Fibroblast of villous mesenchyme (primary cell): ENCODE measurements around the gene RFX6. TPM values are rescaled to one million over a fixed set of nuclear protein-coding genes. Genes with fewer than 3 reads are reported as not detected.

Source experiments
- DNase-seq: peaks from one replicate; pipeline ENCODE4 v3.0.0-alpha.2; 2010; ENCODE audit warnings: low read depth
- H3K4me3 ChIP-seq: 2 replicates; pipeline ENCODE4 v1.5.1; 2011; ENCODE audit warnings: low read depth, mild to moderate bottlenecking, low read length
- total RNA-seq: library from RNA; depleted of rRNA; stranded (reverse); fragments of >200 nt; gene quantifications from 2 replicates; pipeline ENCODE4 v1.2.3, GENCODE V29; 2012
- TF ChIP-seq, protein P1 (sequence below): IDR thresholded peaks from 2 replicates; pipeline ENCODE4 v1.5.1; 2012; ENCODE audit warnings: low read depth, mild to moderate bottlenecking, low read length; ENCODE audit not compliant: insufficient read depth

The RFX6 gene
- total RNA-seq, 1 donor: not detected

DNA sequence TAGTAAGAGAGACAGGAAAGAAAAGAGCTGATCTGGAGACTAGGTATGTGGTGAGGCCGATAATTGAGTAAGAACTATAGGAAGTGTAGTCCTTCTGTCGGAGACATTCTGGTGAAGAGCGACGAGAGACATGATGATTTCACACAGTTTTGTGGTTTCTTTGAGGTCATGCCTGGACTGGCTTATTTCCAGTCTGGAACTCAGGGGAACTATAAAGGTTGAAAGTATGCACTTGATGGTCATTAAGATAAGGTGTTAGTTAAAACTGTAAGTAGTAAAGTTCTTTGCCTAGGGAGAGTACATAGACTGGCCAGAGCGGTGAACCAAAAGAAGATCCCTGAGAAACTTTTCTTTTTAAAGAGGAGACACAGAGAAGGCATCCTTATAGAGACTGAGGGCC lies 68.8 kb downstream of the RFX6 start:
- TF ChIP-seq, protein P1, sequence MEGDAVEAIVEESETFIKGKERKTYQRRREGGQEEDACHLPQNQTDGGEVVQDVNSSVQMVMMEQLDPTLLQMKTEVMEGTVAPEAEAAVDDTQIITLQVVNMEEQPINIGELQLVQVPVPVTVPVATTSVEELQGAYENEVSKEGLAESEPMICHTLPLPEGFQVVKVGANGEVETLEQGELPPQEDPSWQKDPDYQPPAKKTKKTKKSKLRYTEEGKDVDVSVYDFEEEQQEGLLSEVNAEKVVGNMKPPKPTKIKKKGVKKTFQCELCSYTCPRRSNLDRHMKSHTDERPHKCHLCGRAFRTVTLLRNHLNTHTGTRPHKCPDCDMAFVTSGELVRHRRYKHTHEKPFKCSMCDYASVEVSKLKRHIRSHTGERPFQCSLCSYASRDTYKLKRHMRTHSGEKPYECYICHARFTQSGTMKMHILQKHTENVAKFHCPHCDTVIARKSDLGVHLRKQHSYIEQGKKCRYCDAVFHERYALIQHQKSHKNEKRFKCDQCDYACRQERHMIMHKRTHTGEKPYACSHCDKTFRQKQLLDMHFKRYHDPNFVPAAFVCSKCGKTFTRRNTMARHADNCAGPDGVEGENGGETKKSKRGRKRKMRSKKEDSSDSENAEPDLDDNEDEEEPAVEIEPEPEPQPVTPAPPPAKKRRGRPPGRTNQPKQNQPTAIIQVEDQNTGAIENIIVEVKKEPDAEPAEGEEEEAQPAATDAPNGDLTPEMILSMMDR: no peak
- peak; percentile 31 for DNase-seq
- no peak overlapping the region for H3K4me3 ChIP-seq

DNA sequence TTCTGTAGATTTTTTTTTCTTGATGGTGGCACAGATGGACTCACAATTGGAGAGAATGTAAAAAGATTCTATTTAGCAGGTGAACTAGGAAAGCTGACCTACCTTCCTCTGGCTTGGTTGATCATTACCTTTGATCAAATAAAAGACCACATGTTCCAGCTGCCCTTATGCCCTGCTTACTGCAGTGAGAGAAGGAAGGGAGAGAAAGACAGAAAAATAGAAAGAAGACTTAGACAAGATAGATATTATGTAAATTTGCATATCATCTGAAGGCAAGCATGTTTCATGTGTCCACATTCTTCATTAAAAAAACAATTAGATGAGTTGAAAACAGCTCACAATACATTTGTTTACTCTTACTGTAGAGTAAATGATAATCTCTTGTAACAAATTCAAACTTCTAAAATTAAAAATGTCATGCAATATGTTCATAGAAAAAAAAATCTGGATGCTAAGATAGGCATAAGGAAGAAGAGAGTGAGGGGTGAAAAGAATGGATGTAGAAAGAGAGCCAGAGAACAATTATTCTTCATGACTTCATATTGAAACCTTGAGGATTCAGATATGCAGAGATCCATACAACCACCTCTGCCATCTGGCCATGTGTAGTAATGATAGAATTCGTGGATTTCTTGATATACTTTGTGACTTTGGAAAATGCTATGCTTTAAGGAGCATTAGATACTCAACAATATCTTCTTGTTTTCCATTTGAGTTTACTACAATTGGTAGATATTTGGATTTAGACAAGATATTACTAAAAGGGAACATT lies 71.7 kb downstream of the RFX6 start:
- DNase-seq: no peak
- TF ChIP-seq, protein P1: no peak
- H3K4me3 ChIP-seq: no peak overlapping the region

DNA sequence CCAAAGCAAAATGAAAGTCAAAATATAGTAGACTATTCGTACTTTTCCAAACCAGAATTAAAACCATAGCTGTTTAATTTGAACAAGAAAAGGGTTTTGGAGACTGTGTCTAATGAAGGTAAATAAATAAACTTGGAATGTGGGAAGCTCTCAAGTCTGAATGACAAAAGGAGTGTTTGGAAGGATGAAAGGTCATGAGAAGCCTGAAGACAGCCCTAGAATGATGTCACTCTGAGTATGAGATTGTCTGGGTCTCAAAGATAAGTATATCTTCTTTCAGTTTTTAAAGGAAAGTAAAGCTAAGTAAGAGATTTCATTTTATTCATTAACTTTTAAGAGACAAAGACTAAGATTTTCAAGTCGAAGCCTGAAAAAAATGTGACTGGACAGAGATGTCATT lies 72.9 kb downstream of the RFX6 start:
- TF ChIP-seq, protein P1: no peak
- no peak overlapping the region for H3K4me3 ChIP-seq
- no peak for DNase-seq

DNA sequence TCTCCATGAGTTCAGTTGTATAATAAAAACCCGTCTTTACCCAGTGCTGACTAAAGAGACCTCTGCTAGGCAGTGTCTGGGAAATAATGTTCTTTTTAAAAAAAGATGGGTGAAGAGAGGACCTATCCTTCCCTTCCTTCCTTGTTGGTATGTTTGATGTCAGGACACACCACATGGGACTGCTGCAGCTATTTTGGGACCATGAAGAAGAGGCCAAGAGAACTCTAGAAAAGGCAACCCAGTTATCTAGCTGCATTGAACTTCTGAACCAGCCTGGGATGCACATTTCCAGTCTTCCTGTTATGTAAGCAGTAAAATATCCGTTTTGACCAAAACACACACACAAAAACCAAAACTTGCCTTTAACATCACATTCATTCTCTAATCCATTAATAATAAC lies 77.3 kb downstream of the RFX6 start:
- no peak overlapping the region for H3K4me3 ChIP-seq
- DNase-seq: no peak
- TF ChIP-seq, protein P1: no peak

DNA sequence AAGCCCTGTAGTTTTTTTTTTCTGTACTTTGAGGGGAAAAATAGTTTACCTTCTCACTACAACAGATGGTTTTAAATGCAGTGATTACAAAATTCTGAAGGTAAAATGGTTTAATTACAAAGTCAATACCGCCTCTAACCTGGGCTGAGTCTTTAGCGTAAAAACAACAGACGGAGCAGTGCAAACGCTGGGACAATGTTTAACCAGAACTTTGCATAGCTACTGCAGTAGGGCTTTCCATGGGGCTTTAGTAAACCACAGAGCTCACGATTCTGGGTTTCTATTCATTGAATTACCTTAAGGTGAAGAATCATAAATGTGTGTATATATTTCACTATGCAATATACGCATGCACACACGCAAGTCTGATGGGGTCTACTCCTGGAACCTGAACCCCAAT lies 77.9 kb downstream of the RFX6 start:
- TF ChIP-seq, protein P1: no peak
- DNase-seq: no peak
- no peak overlapping the region for H3K4me3 ChIP-seq

DNA sequence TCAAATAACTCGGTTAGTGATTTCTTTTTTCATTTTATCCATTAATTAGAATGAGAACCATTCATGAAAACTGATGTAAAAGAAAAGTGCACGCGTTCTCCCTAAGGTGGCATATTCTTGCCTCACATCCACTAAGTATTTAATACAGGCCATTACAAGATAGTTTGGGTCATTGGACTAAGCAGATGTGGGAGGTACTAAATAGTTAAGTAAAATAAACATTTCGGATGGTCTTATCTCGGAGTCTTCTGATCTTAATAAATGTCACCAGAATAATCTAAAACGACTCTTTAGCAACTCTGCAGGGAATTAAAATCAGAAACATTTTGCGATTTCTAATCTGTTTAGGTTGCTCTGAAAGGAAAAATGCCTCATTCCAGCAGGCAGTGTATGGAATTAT lies 78.7 kb downstream of the RFX6 start:
- no peak overlapping the region for H3K4me3 ChIP-seq
- no peak for DNase-seq
- TF ChIP-seq, protein P1: no peak

DNA sequence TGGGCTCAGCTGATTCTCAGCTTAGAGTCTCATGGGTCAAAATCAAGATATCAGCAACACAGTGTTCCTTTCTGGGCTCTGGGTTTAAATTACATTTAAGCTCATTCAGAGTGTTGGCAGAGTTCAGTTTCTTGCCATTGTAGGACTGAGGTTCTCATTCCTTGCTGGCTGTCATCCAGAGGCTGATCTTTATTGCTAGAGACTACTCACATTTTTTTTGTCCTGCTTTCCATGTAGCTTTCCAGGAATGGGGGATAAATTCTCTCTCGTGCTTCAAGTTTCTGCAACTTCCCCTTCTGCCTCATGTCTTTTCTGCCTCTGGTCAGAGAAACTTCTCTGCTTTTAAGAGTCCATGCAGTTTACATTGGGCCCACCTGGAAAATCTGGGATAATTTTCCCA lies 86.9 kb downstream of the RFX6 start:
- H3K4me3 ChIP-seq: no peak overlapping the region
- DNase-seq: no peak
- TF ChIP-seq, protein P1: no peak
